DND-41 (cell line): ENCODE data around the gene PSD.

Source experiments
- CTCF ChIP-seq: IDR thresholded peaks from 2 replicates; pipeline ENCODE4 v1.5.1; 2012; ENCODE audit warnings: borderline replicate concordance, low read length, moderate library complexity, mild to moderate bottlenecking; ENCODE audit not compliant: poor library complexity, severe bottlenecking; ENCODE audit errors: extremely low read depth
- EZH2 ChIP-seq: IDR thresholded peaks from 3 replicates; pipeline ENCODE4 v1.6.1; 2012; ENCODE audit warnings: borderline replicate concordance, low read depth, mild to moderate bottlenecking, moderate library complexity, low read length, inconsistent platforms; ENCODE audit not compliant: severe bottlenecking

- no peak for TF ChIP-seq CTCF
- no peak for TF ChIP-seq EZH2
Measured at GRCh38 chr10:102462512-102463054, 44.0 kb upstream of the PSD start.
